Stromal cell of bone marrow (primary cell): ENCODE data around the gene MRPS18B.

Experiments
- DNase-seq: peaks from one replicate; pipeline ENCODE4 v3.0.0-alpha.2; 2012; ENCODE audit warnings: low read depth

The MRPS18B gene

DNA sequence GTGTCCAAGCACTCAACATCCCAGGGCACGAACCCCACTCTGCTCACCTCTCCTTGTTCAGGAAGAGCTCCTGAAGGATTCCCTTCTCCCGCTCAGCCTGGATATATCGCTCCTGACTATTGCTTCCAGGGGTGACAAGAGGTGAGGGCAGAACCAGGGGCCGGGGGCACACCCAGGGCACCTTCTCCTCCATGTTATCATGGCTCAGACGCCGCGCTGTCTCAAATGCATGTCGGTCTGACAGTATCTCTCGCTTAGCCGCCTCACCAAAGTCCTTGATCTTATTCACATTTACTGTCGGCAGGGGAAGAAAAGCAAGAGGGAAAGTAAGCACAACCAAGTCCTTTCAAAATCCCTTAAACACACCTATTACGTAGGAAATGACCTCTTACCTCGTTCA is 13.7 kb upstream of the MRPS18B start:
- no peak for DNase-seq

DNA sequence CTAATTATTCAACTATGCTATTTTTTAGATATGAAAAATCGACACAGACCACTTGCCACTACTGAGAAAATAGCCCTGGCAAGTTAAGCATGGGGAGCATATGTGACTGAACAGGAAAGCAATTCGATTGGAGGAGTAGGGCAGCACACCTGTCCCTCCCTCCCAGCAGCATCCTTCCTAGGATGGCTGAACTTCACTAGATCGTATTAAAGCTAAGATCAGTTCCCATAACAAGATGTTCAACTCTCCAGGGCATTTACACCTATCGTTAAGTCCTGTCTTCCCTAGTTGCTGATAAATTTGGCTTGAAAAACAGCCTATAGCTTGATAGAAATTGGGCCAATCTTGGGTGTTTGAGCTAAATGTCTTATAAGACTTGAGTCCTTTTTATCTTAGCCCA is 7.6 kb upstream of the MRPS18B start:
- DNase-seq = no peak

DNA sequence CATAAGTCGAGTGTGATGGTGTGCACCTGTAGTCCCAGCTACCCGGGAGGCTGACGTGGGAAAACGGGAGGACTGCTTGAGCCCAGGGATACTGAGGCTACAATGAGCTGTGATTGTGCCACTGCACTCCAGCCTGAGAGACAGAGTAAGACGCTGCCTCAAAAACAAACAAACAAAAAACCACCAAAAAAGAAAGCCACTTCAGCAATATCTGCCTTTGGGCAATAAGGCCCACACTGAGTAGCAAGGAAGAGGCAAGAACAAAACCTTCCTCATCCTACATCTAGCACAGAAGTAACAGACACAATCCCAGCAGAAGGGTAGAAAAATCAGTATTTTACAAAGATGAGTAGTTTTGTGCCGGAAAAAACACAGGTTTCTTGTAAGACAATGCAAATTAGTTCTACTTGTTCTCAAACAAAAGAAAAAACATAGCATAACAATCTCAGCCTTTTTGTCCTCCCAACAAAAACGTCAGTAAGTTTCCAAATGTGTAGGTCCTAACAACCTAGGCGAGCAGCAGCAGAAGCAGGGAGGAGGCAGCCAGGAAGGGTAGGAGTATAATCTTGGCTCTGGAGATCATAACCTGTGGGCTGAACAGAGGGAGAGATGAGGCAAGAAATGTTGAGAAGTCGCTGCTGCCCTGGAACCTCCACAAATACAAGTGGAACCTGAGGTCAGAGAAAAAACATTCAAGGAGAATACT is 6.3 kb upstream of the MRPS18B start:
- no peak for DNase-seq

DNA sequence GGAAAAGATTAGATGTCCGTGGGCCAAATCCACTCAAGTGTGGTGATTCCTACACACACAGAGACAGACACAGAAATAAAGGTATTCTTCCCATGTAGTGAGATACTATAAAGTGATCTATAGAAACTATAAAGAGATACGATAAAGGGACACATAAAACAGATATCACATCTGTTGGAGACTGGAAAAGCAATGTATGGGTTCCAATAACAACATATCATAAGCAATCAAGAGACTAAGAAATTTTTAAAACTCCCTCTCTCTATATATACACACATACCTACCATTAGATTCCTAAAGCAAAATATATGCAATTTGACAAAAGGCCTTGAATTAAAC is 5.8 kb upstream of the MRPS18B start:
- DNase-seq = no peak

DNA sequence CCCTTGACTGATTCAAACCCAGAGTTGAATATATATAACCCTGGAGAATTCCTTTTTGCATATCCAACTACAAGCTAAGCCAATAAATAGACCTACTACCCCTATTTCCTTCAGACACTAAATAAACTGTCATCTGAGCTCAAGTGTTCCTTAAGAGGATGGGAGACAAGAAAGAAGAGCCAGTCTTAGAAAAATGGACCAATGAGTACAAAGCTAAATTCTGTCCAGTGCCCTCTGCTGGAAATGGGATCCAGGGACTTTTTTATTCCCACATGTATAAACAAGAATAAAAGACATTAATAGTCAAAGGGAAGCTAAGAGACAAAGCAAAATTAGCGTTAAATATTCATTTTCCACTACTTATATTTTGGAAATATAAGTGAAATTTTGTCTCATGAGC is 5.4 kb upstream of the MRPS18B start:
- no peak for DNase-seq

DNA sequence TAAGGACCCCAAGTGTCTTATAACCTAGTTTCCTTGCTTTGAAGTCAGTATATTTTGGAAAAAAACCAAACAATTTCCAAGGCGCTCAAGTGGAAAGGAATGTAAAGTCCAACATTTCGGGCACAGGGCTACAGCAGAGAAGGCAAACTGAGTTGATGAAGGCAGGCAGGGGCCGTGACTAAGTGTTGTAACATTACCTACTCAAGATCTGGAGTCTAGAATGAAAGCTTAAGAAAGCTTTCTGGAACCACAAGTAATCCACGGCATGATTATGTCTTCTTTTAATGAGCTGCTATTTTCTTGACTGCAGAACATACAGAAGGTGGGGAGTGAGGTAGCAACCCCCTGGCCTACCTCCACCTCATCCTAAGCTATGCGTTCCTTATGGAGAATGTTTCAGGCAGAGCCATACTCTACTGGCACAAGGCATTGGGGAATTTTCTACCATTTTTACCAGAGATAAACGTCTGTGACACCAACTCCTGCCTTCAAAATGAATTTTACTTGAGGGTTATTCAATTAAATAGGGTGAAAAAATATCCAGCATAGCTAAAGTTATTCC is 4.9 kb upstream of the MRPS18B start:
- DNase-seq = no peak

DNA sequence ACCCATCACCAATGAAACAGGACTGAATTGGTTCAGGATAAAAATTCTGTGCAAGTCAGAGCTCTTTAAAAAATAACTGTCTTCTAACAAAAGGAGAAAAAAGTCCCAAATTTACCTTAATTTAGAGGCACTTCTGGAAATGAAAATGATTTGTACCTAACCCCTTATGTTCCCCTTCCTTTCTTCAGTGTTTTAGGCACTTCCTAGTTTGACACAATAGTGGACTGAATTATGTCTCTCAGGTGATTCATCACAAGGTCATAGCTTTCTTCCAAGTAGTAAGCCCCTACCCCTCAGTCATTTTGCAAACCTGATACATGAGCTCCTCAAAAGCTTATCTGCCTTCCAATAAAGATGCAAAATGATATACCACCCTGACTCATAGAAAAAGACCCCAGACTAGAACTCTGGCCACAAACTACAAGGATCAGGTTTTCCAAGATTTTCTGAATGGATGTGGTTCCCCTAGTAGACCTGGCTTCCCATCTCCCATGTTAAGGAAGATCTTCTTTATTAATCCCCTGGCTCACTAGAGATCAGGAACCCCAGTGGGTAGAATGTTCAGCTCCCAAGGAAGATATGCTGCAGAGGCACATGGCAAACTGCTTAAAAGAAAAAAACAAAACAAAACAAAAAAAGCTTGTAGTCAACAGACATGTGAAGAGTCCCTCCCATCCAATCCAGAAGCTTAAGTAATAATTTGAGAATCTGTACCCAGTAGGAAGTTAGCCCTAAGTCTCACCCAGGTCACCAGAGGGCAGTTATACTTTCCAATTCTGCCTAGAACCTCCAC is 4.2 kb upstream of the MRPS18B start:
- DNase-seq = no peak

DNA sequence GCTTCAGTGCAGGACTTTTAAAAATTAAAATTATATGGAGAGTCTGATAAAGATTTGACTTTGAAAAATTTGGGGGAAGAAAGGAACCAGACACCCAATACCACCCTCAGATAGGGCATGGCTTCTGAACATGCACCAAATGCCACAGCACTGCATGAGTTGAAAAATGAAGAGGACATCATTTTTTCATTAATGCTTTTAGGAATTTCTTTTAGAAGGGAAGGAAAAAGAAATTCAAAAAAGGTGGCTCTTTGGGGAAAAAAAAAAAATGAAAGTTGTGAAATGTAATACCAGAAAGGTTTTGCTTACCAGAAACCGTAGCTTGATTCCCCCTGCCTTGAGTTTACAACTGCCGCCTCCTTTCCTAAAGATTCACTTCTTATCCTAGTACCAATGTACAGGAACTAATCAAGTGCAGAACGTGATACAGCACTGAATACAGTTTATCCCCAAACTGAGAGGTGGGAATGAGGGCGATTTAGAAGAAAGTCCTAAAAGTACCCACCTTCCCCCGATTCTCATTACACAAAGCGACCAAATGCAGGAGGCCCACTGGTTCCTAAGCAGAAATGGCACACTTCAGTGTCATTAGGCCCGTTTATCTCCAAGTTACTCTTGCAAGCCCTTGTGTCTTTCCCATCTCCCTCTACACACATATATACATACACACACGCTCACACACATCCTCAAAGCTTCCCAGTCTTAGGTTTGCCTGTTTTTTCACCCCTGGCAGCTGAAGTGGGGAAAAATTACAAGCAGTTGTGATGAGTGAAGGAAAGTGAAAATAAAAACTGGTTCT is 3.4 kb upstream of the MRPS18B start:
- DNase-seq = no peak

DNA sequence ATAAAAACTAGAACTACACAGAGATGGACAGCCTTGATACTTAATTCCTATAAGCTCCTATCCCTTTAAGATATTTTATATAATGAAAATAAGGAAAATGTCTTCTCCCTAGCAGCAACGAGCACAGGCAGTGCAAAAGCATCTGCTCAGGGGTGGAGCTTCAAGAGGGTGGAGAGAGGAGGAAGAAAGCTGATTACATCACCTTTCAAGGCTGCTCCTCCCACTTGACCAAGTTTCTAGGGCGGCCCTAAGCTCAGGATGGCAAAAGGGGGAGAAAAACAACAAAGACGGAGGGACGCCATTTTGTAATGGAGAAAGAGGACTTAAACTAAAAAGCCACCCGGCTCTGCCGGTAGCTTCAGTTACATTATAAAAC is 2.8 kb upstream of the MRPS18B start:
- DNase-seq = peak; percentile 98

DNA sequence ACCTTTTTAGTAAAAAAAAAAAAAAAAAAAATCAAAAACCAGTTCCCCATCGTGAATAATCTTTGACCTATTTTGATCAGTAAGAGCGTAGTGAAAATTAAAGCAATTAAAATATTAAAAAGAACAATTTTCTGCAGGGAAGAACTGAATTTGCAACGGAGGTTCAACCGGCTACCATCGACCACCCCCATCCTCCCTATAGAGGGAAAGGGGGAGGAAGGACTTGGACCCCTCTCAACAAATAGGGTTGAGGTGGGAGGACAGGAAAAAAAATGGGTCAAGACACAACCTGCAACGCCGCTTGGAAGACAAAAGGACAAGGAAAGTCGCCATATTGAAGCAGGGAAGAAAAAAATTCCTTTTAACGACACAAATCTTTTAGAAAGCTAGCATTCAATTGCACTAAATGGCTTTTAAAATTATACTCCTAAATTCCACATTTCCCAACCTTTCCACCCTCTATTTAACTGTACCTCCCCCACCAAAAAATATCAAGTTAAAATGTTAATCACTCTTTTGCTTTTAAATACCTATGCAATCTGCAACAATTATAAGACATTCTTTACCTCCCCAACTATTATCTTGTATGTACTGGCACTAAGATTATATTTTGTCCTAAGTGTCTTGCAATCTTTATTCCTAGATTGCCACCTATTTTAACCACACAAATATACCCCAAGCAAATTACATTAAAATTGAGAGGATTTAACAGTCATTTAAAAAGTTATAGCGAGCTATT is 2.3 kb upstream of the MRPS18B start:
- peak; percentile 51 for DNase-seq

DNA sequence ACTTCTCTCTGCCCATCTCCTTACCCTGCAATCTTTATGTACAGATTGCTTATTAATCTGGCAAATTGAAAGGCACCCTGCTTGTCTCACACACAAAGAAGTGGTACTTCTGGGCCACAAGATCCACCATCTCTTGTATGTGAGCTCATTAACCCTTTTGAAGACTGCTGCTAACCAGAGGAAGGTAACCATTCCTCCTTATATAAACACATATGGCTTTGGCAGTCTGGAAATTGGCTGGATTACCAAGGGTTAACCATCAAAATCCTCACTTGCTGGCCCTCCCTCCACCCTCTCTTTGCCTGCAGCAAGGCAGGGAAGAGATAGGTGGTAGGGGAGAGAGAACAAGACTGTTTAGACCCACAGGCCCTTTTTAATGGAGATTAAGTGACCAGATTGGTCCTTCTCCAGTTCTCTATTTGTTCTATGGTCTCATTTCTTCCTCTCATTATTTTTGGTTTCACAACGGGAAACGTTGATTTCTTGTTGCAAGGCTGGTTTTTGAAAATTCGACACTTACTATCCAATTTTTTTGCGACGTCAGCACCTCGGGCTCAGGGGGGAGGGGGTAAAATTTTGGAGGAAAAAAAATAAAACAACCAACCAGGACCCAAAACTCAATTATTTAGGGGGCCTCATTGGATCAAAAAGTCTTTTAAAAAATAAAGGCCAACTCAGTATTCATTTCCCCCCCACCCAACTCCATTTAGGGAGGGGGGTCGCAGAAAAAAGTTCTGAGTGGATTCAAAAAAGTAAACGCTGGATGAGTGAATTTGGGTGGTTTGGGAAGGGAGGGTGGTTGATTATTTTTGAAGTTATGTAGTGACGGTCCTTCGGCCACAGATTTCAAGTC is 1.5 kb upstream of the MRPS18B start:
- DNase-seq = no peak

DNA sequence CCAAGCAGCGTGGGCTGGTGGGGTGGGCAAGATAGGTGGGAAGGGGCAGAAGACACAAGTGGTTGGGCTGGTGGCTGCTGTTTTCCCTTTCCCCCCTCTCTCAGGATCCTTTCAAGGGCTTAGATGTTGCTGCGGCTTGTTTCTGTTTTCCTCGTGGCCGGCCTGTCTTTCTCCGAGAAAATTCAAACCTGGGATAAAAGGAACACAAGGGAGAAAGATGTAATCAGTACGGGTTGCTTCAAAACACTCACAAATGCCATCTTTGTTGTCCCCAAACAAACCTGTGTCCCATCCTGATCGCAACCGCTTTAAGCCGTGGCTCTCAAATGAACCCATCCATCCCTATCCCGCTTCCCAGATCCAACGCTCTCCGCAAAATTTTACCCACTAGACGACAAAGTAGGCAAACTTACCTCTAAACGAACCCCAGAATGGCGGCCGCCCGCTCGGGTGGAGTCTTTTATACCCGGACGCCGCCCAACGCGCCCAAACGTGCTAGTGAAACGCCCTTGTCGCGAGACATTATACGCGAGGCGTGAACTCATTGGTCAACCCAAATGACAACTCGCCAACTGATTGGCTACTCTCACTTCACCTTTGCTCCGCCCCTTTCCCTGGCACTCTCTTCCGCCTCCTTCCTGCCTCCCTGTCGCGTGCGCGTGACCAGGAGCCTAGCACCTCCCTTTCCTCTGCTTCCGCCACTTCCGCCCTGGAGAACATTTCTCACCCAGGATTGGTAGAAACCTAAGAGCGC is 652 bp upstream of the MRPS18B start, which contains the start of gene PPP1R10:
Gene PPP1R10 (minus strand): TSS at position 433 of the 754 bp plus-strand sequence. CDS start 7,299 bp downstream, outside the sequence.
- peak; percentile 100 for DNase-seq

DNA sequence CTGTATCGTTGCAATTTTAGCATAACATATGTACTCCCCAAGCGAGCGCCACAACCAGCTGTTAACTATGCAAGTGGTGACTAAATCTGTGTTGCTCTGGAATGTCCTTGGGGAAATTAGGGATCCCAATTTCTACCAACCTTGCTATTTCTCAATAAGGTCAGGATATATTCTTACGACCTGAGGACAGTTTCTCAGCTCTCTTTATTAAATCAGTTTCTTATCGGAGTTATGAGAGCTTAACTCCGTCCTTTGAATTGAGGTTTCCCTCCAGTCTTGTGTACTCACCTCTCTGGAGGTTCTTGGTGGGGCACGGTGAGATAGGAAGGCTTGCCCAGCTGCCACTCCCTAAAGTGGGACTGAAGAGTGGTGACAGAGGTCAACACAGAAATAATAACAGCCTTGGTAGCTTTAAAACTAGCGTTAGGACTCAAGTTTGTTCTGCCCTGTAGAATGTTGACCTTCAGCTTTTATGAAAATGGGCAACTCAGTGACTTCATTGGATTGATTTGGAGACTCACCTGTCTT is 694 bp downstream of the MRPS18B start:
- no peak for DNase-seq

DNA sequence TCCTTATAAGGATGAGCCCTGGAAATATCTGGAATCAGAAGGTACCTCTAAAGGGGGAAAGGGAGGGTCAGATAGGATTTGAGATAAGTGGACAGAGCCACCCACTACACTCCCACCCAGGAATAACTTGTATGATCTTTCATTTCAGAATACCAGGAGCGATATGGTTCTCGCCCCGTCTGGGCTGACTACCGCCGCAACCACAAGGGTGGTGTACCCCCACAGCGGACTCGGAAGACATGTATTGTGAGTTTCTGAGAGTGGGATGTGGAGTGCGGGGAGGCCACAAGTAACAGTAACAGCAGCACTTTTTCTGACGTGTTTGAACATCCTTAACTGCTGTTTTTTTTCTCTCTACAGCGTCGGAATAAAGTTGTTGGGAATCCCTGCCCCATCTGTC is 1.9 kb downstream of the MRPS18B start:
- no peak for DNase-seq

DNA sequence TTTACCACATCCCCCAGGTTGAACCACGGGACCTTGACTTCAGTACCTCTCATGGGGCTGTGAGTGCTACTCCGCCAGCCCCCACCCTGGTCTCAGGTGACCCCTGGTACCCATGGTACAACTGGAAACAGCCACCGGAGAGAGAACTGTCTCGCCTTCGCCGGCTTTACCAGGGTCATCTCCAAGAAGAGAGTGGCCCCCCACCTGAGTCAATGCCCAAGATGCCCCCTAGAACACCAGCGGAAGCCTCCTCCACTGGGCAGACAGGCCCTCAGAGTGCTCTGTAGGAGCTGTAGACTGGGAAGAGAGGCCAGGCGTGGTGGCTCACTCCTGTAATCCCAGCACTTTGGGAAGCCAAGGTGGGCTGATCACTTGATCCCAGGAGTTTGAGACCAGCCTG is 7.9 kb downstream of the MRPS18B start:
- no peak for DNase-seq

DNA sequence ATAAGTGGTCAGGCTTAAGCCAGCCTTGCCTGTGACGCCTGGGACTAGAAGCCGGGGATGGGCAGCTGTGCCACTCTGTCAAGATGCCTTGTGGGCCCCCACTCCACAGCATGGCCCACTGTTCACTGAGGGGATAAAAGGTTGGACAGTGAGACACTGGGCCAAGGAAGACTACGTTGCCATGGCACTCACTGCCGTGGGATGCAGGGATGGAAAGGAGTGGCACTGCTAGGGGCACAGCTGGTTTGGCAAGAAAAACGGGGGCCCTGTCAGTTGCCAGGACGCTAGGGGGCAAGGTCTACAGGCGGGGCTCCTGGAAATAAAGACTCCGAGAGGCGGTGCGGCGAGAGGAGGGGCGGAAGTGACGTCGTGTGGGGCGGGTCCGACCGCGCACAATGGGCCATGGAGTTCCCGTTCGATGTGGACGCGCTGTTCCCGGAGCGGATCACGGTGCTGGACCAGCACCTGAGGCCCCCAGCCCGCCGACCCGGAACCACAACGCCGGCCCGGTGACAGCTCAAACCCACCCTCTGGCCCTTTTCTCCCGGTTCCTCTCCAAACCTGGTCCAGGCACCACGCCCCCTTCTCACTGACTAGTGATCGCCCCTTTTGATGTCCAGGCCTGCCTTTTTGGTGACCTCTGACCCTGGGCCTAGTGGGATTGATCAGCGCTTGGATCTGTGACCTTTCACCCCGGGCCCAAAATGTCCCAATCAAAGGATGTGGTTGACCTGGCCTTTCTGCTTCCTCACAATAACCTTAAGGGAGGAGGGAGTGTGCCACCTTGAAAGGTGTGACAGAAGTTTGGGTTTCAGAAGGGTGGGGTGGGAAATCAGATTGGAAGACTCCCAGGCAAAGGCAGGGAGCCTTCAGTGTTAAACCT is 9.1 kb downstream of the MRPS18B start, which contains the start of gene ATAT1:
Gene ATAT1 (plus strand): TSS at position 391 of the 883 bp plus-strand sequence.
- peak; percentile 59 for DNase-seq

DNA sequence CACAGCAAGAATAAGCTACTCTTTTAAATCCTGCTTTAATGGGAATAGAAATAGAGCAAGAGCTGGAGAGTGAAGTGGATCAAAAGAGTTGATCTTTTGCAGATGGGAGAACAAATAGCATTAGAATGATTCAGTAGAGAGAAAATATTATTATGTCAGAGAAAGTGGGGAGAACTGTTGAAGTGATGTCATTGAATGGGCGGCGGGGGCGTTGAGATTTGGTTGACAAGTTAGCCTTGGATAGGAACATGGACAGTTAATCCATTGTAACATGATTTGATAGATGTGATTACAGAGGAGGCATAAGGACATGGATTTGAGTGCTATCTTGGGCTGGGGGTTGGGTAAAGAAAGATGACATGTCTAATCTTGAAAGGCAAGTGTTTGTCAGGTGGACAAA is 18.2 kb downstream of the MRPS18B start:
- no peak for DNase-seq

DNA sequence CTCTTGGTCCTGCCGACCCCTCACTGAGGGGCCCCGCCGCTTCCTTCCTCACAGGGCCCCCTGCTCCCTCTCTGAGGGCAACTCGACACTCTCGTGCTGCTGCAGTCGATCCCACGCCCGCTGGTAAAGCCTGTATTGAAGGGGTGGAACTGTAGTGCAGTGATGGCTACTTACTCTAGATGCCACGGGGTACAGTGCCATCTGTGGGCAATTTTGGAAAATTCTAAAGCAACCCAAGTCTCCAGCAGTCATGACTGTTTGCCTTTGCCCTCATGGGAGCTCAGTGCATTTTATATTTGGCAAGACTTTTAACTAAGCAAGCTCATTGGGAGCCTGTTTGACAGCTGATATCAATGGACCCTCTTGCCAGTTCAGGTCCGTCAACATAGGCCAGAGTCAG is 22.8 kb downstream of the MRPS18B start:
- no peak for DNase-seq

DNA sequence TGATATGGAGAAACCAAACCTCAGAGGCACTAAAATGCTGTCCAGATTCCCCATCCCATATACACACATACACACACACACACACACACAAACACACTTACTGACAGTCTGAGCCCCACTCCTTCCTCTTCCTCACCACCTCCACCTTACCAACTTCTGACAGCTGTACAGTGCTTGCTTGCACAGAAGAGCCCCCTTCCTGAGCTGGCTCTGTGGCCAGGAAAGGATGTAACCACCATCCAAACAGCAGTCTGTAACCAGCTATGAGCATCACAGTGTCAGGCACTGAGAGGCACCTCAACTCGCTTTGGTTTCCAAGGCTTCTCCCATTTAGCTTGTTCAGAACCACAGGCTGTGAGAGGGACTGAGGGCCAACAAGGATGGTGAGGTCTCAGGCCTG is 23.4 kb downstream of the MRPS18B start:
- DNase-seq = no peak
